ENCODE results near the gene EDDM3A.

GRCh38 chr14:20711261-20711660, 34.4 kb upstream of the EDDM3A start:
- TF ChIP-seq FOXA1 (IDR thresholded peaks at IDR 0.05) (no peak), FOXM1 (IDR thresholded peaks at IDR 0.05; ENCODE audit: borderline replicate concordance) (no peak), PKNOX1 (IDR thresholded peaks at IDR 0.05) (no peak), SP1 (IDR thresholded peaks at IDR 0.05) (no peak), NFRKB (IDR thresholded peaks at IDR 0.05) (no peak), HDGF (IDR thresholded peaks at IDR 0.05; ENCODE audit: borderline replicate concordance) (no peak), SUZ12 (IDR thresholded peaks at IDR 0.05) (no peak), L3MBTL2 (conservative IDR thresholded peaks at IDR 0.05) (no peak), FOXK2 (IDR thresholded peaks at IDR 0.05) (no peak), ARNT (IDR thresholded peaks at IDR 0.05) (no peak)
